Stimulated activated CD4-positive, alpha-beta T cell treated with anti-CD3 and anti-CD28 coated beads, Interleukin-15, amount 100 ng/mL, for 1 hour (primary cell): Measurements from ENCODE around the gene CEP57L1.
"Not testable (repeated sequence)": the region's sequence is repeated elsewhere in the genome, so short reads cannot be mapped to it uniquely, and the experiment has no call there.

Source experiments
- DNase-seq, 2 donors: peaks; one replicate each; pipeline ENCODE4 v3.0.0-alpha.2; 2020; ENCODE audit warnings: low read depth in 1 of 2, low spot score in 1 of 2

CEP57L1 gene

GRCh38 chr6:109167562-109167961, 72.3 kb downstream of the CEP57L1 start:
- no peak for DNase-seq

GRCh38 chr6:109170333-109170732, 75.0 kb downstream of the CEP57L1 start:
- DNase-seq, result no peak

- no peak for DNase-seq
These were observed 76.9 kb downstream of the CEP57L1 start for GRCh38 chr6:109172101-109172746.

- no peak for DNase-seq
These were observed 79.6 kb downstream of the CEP57L1 start for GRCh38 chr6:109174916-109175315.

GRCh38 chr6:109178921-109179320, 83.6 kb downstream of the CEP57L1 start:
- DNase-seq, result no peak

GRCh38 chr6:109179507-109179906, 84.2 kb downstream of the CEP57L1 start:
- no peak for DNase-seq

- no peak for DNase-seq
These were observed 87.3 kb downstream of the CEP57L1 start for GRCh38 chr6:109182578-109182977.

GRCh38 chr6:109183109-109183650, 87.9 kb downstream of the CEP57L1 start:
- DNase-seq, result no peak

GRCh38 chr6:109184638-109185037, 89.3 kb downstream of the CEP57L1 start:
- DNase-seq, result no peak

GRCh38 chr6:109186012-109186411, 90.7 kb downstream of the CEP57L1 start:
- no peak for DNase-seq

GRCh38 chr6:109187399-109188114, 92.2 kb downstream of the CEP57L1 start:
- DNase-seq, result peak; percentile 39 to 47

GRCh38 chr6:109188115-109188411, 92.8 kb downstream of the CEP57L1 start:
- no peak for DNase-seq

GRCh38 chr6:109191368-109191767, 96.1 kb downstream of the CEP57L1 start:
- DNase-seq, result not testable (repeated sequence)

- DNase-seq, result no peak
These were observed 97.6 kb downstream of the CEP57L1 start for GRCh38 chr6:109192865-109193264.

- DNase-seq, result no peak
These were observed 99.6 kb downstream of the CEP57L1 start for GRCh38 chr6:109194880-109195279.

- DNase-seq, result no peak
These were observed 101.8 kb downstream of the CEP57L1 start for GRCh38 chr6:109197061-109197460.

- DNase-seq, result no peak
These were observed 107.3 kb downstream of the CEP57L1 start for GRCh38 chr6:109202409-109203264.

GRCh38 chr6:109204511-109204910, 109.2 kb downstream of the CEP57L1 start:
- no peak for DNase-seq

- no peak for DNase-seq
These were observed 117.4 kb downstream of the CEP57L1 start for GRCh38 chr6:109212683-109213082.
